GM12892 (cell line): Measurements from ENCODE around the gene POLR1H.

Source experiments
- POLR2A ChIP-seq: IDR thresholded peaks from 2 replicates; pipeline ENCODE4 v1.6.1; 2011; ENCODE audit warnings: low read depth, low read length, control low read depth
- POLR2AphosphoS5 ChIP-seq: IDR thresholded peaks from 2 replicates; pipeline ENCODE4 v1.6.1; 2011; ENCODE audit warnings: low read depth, low read length, control low read depth
- TAF1 ChIP-seq: IDR thresholded peaks from 2 replicates; pipeline ENCODE4 v1.6.1; 2011; ENCODE audit warnings: low read depth, mild to moderate bottlenecking, control low read depth, low read length, borderline replicate concordance

DNA sequence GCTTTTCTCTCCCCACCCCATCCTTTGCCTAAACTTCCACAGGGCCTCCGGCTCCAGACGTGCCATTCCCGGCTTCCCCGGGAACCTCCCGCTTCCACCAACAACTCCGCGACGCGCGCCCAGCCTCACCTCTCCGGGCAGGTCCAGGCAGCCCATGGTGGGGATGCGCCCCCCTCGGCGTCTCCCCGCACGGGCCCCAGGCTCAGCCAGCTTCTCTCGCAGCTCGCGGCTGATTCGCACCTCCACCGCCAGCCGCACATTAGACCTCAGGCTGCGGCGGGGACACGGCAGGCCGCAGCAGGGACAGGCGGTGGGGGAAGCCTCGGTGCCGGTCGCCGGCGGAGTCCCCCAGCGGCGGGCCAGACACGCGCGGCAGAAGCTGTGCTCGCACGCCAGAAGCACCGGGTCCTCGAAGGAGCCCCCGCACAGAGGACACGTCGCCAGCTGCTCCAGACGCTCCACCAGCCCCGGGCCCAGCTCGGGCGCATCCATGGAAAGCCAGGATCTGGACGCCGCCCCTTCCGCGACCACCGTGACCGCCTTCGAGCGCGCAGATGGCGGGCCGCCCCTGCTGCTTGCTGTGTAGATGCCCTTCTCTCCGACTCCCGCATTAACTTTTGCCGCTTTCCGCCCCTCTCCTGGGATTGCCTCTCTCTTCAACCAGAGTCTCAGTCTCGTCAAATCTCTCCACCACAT lies 14.2 kb downstream of the POLR1H start, which contains the start of gene RNF39:
- TF ChIP-seq POLR2A = no peak
- no peak for TF ChIP-seq POLR2AphosphoS5
- no peak for TF ChIP-seq TAF1
